DMS153 (cell line): ENCODE data around the gene GRAMD4.

Source experiments
- DNase-seq: peaks from one replicate; lab custom pipeline; 2025; lab: John Stamatoyannopoulos, UW

GRAMD4 gene

GRCh38 chr22:46690146-46690545, 70.0 kb downstream of the GRAMD4 start:
- no peak for DNase-seq

DNA sequence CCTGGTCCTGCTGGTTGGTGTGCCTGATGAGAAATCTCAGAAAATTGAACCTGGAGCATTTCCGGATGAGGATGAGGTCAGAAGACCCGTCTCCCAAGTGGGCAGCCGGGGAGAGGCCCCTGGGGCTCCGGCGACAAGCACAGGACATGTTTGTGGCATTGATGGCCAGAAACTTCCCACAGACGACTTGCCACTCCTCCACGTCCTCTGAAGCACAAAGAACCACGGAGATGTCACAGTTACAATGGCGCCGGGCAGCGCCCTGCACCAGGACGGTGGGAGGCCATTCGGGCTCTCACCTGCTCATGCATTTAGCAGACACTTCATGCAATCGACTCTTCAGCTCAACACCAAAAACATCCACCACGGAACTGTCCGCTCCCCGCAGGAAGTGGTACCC, 71.4 kb downstream of the GRAMD4 start:
- DNase-seq: no peak

DNA sequence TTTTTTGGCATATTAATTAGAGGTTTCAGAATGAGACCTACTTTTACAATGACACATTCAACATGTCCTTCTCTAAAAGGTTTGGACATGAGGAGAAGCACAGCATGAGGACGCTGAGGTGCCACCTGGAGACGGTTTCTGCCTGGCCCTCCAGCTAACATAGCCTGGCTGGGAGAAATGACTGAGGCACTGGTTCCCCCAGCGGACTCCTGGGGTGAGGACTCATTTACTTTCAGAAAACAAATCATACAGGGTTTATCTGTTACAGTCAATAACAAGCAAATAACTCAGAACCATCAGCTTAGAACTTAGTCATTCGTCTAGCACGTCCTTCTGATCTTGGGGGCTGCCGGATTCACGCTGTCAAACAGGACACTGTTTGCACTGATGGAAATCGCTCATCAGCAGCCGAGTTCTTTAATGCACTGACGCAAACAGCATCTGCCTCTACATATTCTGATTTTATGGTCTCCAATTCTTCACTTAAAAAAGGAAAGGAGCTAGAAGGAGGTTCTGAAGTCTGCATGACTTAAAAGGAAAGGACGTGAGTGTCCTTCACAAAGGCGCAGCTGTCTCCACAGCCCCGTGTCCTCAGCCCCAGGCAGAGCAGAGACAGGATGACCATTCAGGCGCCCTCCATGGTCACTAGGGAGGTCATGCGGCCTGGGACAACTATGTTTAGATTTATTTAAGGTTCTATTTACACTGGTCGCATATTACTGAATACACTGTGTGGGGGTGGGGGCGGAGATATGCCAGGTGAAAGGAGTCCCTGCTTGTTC, 73.6 kb downstream of the GRAMD4 start:
- no peak for DNase-seq

DNA sequence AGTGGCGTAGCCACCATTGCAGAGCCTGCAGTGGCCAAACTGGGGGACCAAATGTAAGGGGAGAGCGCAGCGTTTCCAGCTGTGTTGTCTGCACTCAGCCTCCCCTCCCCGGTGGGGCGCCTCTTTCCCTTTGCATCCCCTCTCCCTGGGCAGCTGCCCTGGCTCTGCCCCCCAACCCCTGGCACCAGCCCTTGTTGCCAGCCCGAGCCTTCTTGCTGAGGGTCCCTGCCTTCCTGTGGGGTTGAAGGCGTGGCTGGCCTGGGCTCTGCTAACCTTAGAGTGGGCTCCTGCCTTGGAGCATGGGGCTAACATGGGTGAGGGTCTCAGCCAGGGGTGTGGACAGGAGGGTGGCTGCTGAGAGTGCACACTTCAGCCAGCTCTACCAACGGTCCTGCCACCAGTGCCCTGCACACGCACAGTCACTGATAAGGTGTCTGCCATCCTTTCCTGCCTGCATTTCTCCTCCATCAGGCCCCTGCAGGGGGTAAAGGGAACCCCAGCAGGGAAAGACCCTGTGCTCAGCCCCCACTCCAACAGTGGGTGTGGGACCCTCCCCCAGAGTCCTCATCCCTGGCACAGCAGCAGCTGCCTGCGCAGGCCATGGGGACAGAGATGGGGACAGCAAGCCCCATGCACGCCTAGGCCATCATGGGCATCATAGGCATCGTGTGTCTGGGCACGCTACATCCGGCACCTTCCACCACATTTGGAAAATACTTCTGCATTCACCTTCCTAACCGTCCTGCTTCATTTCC, 74.4 kb downstream of the GRAMD4 start:
- no peak for DNase-seq

GRCh38 chr22:46695346-46696228, 75.4 kb downstream of the GRAMD4 start:
- DNase-seq: peak; percentile 65

GRCh38 chr22:46696229-46696518, 76.0 kb downstream of the GRAMD4 start:
- no peak for DNase-seq

DNA sequence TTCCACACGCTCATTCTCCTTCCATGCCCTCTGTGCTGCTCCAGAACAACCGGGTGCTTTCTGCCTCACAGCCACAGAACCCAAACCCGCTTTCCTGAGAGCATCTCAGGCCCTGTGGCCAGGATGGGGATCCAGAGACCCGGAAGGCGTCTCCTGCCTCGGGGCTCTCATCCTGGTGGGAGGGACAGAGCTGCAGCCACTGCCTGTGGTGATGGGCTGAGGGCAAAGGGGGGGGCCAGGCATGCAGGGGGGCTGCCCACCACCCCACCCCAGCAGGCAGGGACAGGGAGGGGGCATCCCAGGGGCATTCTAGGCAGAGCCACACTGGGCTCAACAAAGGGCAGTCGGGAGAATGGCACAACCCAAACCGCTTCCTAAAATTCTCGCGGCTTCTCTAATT, 76.4 kb downstream of the GRAMD4 start:
- DNase-seq: no peak

DNA sequence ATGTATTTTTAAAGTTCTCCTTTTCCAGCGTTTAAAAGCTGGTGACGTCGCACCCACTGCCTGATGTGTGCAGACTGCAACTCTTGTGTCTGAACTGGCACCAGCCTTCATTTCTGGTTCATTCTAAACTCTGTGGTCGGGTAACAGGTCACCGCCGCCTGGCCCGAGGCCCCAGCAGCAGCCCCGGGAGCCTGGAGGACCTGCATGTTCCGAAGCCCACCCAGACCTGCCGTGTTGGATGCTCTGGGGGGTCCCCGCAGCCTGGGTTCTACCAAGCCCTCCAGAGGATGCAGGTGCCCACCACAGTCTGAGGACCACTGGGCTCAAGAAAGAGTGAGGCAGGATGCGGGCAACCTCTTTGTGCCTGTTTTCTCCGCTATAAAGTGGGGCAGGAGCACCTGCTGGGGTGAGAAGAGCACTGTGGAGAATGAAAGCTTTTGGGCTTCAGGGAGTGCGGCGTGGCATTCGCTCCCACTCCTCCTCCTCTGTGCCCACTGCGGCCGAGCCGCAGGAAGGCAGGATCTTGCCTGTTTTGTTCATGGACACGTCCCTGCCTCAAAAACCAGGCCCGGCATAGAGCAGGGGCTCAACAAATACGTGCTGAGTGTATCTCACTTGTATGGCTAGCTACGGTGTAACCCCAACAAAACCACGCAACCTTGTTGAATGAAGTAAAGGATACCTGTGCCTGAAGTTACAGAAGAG, 77.8 kb downstream of the GRAMD4 start:
- no peak for DNase-seq

DNA sequence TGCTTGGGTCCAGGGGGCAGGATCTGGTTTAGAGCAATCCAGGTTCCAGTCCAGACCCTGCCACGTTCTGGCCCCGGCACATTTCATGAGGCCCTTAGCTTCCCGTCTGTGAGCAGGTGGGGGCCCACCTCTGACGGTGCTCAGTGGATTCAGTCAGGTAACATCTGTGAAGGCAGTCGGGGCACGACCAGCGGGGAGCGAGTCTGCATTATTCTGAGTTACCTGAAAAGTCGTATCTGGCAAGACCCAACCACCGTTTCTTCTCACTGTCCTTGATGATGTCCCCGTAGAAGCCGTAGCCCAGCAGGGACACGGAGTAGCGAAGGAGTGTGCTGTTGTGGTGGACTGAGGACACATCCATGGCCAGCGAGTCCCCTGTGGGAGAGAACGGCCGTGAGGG, 78.9 kb downstream of the GRAMD4 start:
- DNase-seq: no peak

- no peak for DNase-seq
Measured at GRCh38 chr22:46701262-46701661, 81.1 kb downstream of the GRAMD4 start.

DNA sequence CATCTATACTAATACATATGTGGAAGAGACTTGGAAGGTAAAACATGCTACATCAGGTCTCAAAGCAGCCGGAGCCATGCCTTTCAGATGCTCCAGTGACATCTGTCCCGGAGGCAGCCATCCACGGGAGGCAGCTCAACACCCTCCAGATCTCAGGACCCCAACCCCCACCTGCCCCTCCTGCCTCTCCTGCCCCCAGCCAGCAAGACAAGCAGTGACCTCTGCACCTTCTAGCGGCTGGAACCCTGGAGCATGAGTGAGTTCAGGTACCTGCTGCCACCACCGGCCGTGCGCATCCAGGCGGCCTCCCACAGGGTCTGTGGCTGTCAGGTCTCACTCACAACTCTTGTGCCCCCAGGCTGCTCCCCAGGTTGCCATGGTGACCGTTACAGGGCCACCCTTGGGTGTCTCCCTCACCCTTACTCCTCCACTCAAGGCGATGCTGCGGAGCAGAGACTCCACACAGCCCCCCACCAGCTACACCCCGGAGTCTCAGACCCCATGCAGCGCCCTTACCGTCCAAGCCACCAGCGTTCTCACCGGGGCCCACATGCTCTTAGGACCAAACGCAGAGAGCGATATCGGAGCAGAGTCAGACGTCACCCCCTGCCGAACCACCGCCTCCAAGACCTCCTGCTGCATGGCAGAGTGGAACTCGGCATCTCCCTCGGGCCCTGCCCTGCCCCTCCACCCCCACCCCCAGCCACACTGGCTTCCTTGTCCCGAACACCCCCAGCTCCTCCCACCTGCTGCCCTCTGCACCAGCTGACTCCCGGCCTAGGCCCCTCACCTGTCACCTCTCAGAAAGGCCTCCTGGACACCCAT, 83.2 kb downstream of the GRAMD4 start:
- DNase-seq: no peak

- DNase-seq: no peak
Measured at GRCh38 chr22:46703996-46704370, 83.8 kb downstream of the GRAMD4 start.

- no peak for DNase-seq
Measured at GRCh38 chr22:46706060-46706459, 85.9 kb downstream of the GRAMD4 start.

- DNase-seq: no peak
Measured at GRCh38 chr22:46707305-46707704, 87.1 kb downstream of the GRAMD4 start.

GRCh38 chr22:46707827-46708570, 87.8 kb downstream of the GRAMD4 start:
- no peak for DNase-seq

DNA sequence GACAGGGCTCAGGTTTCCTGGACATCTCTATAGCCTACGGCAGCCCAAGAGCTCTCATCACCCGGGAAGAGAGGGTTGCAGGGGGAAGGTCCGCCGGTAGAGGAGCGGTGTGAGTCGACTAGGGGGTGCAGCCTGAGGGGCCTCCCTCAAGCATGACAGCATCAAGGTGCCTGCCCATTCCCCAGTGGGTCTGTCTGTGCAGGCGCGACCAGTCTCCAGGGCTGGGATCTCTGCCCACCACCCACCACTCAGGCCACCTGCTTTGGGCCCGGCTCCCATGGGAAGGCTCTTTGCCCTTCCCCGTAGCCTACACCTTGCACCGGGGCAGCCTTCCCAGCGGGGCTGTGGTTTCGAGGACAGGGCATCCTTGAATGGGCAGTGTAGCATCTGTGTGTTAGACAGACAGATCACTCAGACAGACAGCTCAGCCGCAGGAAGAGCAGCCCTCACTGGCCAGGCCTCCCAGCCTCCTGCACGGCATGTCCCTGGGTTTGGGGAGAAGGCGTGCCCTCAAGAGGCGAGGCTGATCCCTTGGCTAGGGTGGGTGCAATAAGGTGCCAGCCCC, 88.7 kb downstream of the GRAMD4 start:
- DNase-seq: no peak

DNA sequence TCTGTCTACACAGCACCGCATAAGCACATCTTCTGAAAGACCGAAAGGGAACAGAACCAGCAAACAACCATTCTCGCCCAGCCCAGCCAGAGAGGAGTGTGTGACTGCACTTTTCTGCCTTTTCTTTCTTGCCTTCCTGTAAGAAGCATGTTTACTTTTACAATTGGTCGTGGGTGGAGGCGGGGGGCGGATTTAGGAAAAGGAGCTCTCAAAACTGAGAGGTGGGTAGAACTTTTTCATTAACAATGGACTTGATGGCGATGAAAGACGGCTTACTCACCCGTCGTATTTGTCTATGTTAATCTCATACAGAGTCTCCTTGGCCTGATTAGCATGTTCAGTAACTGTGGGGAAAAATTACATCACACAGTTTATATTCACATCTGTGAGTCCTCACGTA, 90.6 kb downstream of the GRAMD4 start:
- DNase-seq: no peak

GRCh38 chr22:46712288-46712687, 92.1 kb downstream of the GRAMD4 start:
- no peak for DNase-seq

DNA sequence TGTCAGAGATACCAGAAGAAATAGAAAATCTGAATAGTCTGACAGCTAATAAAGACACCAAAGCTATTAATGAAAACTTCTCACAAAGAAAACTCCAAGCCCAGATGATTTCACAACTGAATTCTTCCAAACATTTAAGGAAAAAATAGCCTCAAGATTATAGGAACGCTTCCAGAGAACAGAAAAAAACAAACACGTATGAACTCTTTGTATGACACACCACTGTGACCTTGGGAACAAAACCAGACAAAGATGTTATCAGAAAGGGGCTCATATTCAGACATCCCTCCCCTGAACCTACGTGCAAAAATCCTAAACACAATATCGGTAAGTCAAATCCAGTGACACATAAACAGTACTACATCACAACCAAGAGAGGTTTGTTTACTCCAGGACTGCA, 94.4 kb downstream of the GRAMD4 start:
- no peak for DNase-seq

DNA sequence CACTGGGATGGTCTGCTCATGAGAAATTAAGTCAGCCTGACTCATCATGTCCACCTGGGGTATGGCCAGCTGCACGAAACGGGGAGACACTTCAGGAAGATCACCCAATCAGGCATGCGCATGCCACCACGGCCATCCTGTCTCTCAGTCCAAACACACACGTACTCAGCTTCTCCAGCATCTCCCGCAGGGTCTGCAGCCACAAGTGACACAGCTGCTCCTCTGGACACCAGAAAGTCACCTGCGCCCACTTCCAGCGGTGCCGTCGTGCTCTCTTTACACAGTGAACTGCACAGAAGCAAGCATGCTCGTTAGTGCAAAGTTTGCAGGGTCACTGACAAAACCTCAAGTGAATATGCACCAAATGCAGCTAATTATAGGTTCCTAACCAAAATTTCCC, 99.7 kb downstream of the GRAMD4 start:
- DNase-seq: no peak
